T-helper 2 cell (primary cell): ENCODE measurements around the gene EPHB1.
"Not testable (repeated sequence)": the region's sequence is repeated elsewhere in the genome, so short reads cannot be mapped to it uniquely, and the experiment has no call there.

ENCODE experiments used
- DNase-seq, 5 experiments: peaks; one replicate each; pipeline versions ENCODE4 v3.0.0 to v3.0.0-alpha.2; 2012 to 2022

Gene EPHB1

GRCh38 chr3:135089451-135089850 is 294.4 kb downstream of the EPHB1 start:
- no peak for DNase-seq

GRCh38 chr3:135090020-135090717 is 295.1 kb downstream of the EPHB1 start:
- peak in 1 of 5 experiments; percentile 10 for DNase-seq

GRCh38 chr3:135091946-135092345 is 296.9 kb downstream of the EPHB1 start:
- no peak for DNase-seq

GRCh38 chr3:135093121-135093520 is 298.1 kb downstream of the EPHB1 start:
- DNase-seq, result no peak

GRCh38 chr3:135097276-135097946 is 302.4 kb downstream of the EPHB1 start:
- DNase-seq, result no peak

GRCh38 chr3:135099734-135100355 is 304.8 kb downstream of the EPHB1 start:
- no peak for DNase-seq

GRCh38 chr3:135100366-135100765 is 305.3 kb downstream of the EPHB1 start:
- no peak for DNase-seq

- no peak for DNase-seq
These were observed 308.9 kb downstream of the EPHB1 start for GRCh38 chr3:135103917-135104316.

- peak in 1 of 5 experiments; percentile 36 for DNase-seq
These were observed 311.4 kb downstream of the EPHB1 start for GRCh38 chr3:135106445-135106844.

GRCh38 chr3:135107043-135107442 is 312.0 kb downstream of the EPHB1 start:
- DNase-seq, result no peak

- DNase-seq, result no peak
These were observed 314.6 kb downstream of the EPHB1 start for GRCh38 chr3:135109681-135110080.

- not testable (repeated sequence) for DNase-seq
These were observed 319.5 kb downstream of the EPHB1 start for GRCh38 chr3:135114551-135114950.

GRCh38 chr3:135117977-135118376 is 322.9 kb downstream of the EPHB1 start:
- DNase-seq, result no peak

- DNase-seq, result no peak
These were observed 323.7 kb downstream of the EPHB1 start for GRCh38 chr3:135118792-135119191.

- DNase-seq, result peak in 1 of 5 experiments; percentile 30
These were observed 330.2 kb downstream of the EPHB1 start for GRCh38 chr3:135125171-135125801.

GRCh38 chr3:135127946-135128470 is 332.9 kb downstream of the EPHB1 start:
- no peak for DNase-seq

- DNase-seq, result no peak
These were observed 333.8 kb downstream of the EPHB1 start for GRCh38 chr3:135128818-135129217.

- DNase-seq, result no peak
These were observed 336.2 kb downstream of the EPHB1 start for GRCh38 chr3:135131290-135131689.

- no peak for DNase-seq
These were observed 339.0 kb downstream of the EPHB1 start for GRCh38 chr3:135133905-135134683.

- DNase-seq, result no peak
These were observed 339.6 kb downstream of the EPHB1 start for GRCh38 chr3:135134684-135135075.

- DNase-seq, result no peak
These were observed 340.4 kb downstream of the EPHB1 start for GRCh38 chr3:135135445-135135844.

- peak in 1 of 5 experiments; percentile 73 for DNase-seq
These were observed 341.5 kb downstream of the EPHB1 start for GRCh38 chr3:135136361-135137100.
